ENCODE data around the gene CTNND2. TPM values are rescaled to one million over a fixed set of nuclear protein-coding genes. Genes with fewer than 3 reads are reported as not detected.

The CTNND2 gene
- total RNA-seq, 4 donors from 2014 or later = 8.3 TPM; not detected in 3

DNA sequence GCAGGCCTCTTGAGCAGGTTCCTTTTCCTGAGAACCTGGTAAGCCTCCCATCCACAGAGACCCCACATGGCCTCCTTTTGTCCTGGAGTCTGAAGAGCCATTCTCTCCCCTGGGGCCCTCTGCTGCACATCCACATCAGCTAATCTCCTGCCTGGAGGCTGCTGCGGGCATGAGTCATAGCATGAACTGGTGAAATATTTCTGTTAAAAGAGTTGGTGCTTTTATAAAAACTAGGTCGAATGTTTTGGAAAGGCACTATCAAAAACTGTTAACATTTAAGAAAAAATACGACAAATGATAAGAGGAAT lies 399.4 kb downstream of the CTNND2 start:
- TF ChIP-seq, protein P1, sequence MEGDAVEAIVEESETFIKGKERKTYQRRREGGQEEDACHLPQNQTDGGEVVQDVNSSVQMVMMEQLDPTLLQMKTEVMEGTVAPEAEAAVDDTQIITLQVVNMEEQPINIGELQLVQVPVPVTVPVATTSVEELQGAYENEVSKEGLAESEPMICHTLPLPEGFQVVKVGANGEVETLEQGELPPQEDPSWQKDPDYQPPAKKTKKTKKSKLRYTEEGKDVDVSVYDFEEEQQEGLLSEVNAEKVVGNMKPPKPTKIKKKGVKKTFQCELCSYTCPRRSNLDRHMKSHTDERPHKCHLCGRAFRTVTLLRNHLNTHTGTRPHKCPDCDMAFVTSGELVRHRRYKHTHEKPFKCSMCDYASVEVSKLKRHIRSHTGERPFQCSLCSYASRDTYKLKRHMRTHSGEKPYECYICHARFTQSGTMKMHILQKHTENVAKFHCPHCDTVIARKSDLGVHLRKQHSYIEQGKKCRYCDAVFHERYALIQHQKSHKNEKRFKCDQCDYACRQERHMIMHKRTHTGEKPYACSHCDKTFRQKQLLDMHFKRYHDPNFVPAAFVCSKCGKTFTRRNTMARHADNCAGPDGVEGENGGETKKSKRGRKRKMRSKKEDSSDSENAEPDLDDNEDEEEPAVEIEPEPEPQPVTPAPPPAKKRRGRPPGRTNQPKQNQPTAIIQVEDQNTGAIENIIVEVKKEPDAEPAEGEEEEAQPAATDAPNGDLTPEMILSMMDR (IDR thresholded peaks at IDR 0.05; ENCODE audit: low read depth) = no peak

DNA sequence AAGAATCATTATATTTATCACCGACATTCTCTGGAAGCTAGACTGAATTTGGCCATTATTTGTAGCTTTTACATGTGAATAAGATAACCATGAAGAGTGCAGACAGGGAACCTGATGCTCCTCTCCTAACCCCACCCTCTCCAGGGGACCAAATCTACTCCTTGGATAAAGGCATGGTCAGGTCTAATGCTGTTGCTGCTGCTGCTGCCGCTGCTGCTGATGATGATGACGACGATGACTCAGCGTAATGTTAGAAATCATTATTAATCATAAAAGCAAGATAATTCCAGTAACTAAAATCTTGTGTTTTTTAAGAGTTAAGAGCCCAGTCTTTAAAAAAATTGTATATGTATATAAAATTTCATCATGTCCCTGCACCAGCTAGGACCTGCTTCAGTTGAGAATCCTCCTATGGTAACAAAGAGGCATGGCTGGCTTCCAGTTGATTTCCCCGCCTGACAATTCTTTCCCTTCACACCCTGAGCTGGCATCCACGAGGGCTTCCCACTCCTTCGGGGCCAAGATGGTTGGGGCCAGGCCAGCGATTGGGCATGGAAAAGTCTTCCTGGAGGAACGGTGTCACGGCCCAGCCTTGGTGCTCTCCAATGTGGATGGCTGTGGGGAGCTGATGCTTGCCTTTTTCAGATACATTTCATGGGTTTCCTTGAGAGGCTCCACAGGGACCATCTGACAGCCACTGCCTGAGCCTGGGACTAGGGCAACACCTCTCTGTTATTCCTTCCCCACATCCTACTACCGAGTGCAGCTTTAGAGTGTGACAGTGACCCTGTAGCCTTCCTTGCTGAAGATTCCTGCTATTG lies 400.0 kb downstream of the CTNND2 start:
- TF ChIP-seq, protein P1 (IDR thresholded peaks at IDR 0.05; ENCODE audit: low read depth) = no peak

DNA sequence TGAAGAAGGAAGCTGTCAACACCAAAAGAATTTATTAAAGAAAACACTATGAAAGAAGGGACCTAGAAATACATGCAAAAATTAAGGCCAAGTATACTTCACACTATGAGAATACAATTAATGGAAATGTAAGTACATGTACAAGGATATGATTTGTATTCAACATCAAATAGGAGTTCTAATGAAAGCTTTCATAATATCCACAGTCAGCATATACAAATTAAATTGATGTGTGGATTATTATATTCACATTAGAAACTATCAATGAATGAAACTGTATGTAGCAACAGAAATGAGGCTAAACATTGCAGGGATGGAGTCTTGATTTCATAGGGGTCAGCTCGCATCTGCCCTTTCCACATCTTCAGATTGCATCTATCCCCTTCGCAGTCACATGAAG lies 401.5 kb downstream of the CTNND2 start:
- TF ChIP-seq, protein P1 (IDR thresholded peaks at IDR 0.05; ENCODE audit: low read depth) = no peak

DNA sequence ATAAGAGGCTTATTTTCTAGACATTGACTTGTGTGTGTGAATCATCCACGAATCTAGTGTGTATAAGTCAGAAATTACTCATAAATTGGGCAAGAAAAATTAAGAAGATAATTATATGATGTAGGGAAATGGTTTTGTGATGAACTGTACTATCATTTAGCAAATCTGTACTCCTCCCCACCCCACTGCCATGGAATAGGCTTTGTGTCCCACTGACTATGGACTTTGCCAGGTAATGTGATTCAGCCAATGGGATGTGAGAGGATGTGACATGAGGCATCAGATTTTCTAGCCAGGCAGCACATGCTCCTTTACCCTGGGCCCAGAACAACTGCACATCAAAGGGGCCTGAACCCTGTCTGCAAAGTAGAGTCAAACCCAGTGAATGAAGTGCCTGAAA lies 406.6 kb downstream of the CTNND2 start:
- TF ChIP-seq, protein P1 (IDR thresholded peaks at IDR 0.05; ENCODE audit: low read depth) = no peak

DNA sequence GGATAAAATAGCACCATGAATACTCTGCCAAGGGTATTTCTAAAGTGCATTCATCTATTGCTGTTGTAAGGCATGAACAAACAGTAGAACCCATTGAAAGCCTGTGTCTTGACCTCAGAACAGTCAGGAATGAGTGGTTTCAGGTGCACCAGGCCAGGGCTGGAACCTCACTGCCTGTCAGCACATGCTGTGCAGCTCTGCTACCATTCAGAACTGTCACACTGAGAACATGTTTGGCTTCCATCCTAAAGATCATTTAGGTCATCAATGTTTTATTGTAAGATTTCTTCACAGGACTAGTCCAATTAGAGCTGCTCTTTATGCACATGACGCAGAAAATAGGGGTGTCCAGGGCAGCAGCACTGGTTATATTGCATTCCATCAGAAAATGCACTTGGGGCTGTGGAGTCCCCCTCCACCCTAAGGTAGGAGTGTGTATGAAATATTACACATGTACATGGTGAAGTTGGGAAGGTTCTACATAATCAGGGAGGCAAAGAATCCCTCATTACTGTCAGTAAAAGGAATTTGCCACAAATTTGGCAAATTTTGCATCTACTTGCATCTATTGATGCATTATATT lies 408.0 kb downstream of the CTNND2 start:
- TF ChIP-seq, protein P1 (IDR thresholded peaks at IDR 0.05; ENCODE audit: low read depth) = no peak

DNA sequence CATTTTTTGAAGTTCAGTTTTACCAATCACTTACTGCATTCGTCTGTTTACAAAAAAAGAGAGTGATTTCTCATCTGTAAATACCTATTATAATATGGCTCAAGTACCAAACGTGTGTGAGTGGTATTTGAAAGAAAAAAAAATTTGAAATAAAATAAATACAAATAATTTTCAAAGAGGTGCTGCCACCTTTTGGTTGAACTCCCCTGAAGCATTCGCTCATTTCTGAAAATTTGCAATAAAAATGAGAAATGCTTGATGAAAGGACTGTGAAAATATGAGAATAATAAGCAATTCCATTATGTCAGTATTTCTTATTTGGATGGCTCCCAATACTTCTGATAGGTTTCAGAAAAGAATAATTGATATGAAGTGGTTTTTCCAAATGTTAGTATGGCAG lies 409.9 kb downstream of the CTNND2 start:
- TF ChIP-seq, protein P1 (IDR thresholded peaks at IDR 0.05; ENCODE audit: low read depth) = no peak

DNA sequence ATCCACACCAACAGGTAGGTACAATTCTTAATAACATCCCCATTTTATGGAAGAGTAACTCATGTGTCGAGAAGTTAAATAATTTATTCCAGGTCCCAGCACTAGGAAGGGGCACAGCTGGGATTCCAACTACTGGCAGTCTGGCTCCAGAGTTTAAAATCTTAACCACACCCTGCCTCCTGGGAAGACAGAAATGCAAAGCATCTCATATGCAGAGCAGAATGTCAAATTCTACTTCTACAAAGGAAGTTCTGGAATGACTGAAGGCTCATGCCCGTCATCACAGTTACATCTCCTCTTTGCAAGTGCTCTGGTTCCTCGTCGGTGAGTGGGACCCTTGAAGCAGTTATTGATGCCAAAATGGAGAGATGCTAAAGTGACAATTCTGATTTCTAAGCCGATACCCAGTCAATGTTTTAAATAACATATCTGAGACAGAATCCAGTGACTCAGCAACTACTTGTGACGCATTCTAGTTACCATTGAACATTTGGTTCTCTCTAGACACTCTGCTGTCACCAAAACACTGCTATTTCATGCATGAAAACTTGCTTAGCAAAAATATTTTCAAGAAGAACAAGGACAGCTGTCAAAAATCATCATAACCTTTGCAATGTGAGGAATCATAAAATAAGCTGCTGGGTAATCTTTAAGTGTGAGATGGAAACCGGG lies 412.7 kb downstream of the CTNND2 start:
- TF ChIP-seq, protein P1 (IDR thresholded peaks at IDR 0.05; ENCODE audit: low read depth) = no peak

Measured in subcutaneous adipose tissue (tissue), 4 donors.